Measurements from ENCODE around the gene TIAM2. TPM values are rescaled to one million over a fixed set of nuclear protein-coding genes. Genes with fewer than 3 reads are reported as not detected.

Gene TIAM2
- total and polyA plus RNA-seq, 10 donors = 4.3 to 21.9 (median 12.9) TPM

DNA sequence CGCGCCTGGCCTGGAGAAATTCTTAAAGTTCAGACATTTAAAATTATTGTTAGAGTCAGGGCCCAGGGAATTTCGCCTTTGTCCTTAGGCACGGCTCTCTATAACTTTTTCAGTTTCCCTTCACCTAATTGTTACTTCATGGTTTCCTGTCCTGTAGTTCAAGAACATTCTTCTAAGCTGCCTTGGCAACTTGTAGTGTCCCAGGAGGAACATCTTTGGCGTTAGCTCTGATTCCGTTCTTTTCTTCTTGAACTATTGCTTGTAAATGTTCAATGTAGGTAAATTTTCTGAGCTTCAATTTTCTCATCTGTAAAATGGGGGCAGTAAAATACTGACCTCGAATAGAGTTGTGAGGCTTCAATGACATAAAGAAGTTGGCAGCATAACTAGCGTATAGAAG, 41.8 kb downstream of the TIAM2 start:
- DNase-seq = no peak
- Histone ChIP-seq H3K27ac (no peak overlapping the region), H3K36me3 (no peaks in the 10 kb centered on the region), H3K4me3 (no peak overlapping the region), H3K27me3 (replicated peaks in 1 of 7) (no peaks in the 10 kb centered on the region), H3K4me1 (no peaks in the 10 kb centered on the region), H3K9me3 (no peaks in the 10 kb centered on the region)
- 79 to 86% (median 83%) methylated on average over 8 of the region's 8 CpGs for WGBS, 5 donors
- TF ChIP-seq POLR2AphosphoS5 (IDR thresholded peaks at IDR 0.05) = no peak
- TF ChIP-seq POLR2A (IDR thresholded peaks at IDR 0.05) = no peak
- TF ChIP-seq, protein P1, sequence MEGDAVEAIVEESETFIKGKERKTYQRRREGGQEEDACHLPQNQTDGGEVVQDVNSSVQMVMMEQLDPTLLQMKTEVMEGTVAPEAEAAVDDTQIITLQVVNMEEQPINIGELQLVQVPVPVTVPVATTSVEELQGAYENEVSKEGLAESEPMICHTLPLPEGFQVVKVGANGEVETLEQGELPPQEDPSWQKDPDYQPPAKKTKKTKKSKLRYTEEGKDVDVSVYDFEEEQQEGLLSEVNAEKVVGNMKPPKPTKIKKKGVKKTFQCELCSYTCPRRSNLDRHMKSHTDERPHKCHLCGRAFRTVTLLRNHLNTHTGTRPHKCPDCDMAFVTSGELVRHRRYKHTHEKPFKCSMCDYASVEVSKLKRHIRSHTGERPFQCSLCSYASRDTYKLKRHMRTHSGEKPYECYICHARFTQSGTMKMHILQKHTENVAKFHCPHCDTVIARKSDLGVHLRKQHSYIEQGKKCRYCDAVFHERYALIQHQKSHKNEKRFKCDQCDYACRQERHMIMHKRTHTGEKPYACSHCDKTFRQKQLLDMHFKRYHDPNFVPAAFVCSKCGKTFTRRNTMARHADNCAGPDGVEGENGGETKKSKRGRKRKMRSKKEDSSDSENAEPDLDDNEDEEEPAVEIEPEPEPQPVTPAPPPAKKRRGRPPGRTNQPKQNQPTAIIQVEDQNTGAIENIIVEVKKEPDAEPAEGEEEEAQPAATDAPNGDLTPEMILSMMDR (IDR thresholded peaks at IDR 0.05 in 8 of 11, conservative IDR thresholded peaks at IDR 0.05 in 3 of 11) = no peak
- intact Hi-C loops (cut with DNase I; ENCODE audit: low total_unique reads) = no loop called here

- Histone ChIP-seq H3K4me3 (no peak overlapping the region), H3K4me1 (no peaks in the 10 kb centered on the region), H3K36me3 (no peaks in the 10 kb centered on the region), H3K27ac (no peak overlapping the region), H3K27me3 (replicated peaks in 1 of 7) (no peaks in the 10 kb centered on the region), H3K9me3 (no peaks in the 10 kb centered on the region)
- no peak for DNase-seq
- intact Hi-C loops (cut with DNase I; ENCODE audit: low total_unique reads) = no loop called here
- TF ChIP-seq, protein P1 (IDR thresholded peaks at IDR 0.05 in 8 of 11, conservative IDR thresholded peaks at IDR 0.05 in 3 of 11) = no peak
- TF ChIP-seq POLR2AphosphoS5 (IDR thresholded peaks at IDR 0.05) (no peak), POLR2A (IDR thresholded peaks at IDR 0.05) (no peak)
- 94 to 98% (median 97%) methylated on average over 4 of the region's 4 CpGs for WGBS, 5 donors
Observed at GRCh38 chr6:155038104-155038503, 43.0 kb downstream of the TIAM2 start.

- DNase-seq = no peak
- H3K4me3 ChIP-seq = no peak overlapping the region
- no peaks in the 10 kb centered on the region for H3K9me3 ChIP-seq
- no peaks in the 10 kb centered on the region for H3K4me1 ChIP-seq
- intact Hi-C loops (cut with DNase I; ENCODE audit: low total_unique reads) = no loop called here
- H3K27me3 ChIP-seq (replicated peaks in 1 of 7) = no peaks in the 10 kb centered on the region
- H3K27ac ChIP-seq = no peak overlapping the region
- no peaks in the 10 kb centered on the region for H3K36me3 ChIP-seq
- TF ChIP-seq POLR2A (IDR thresholded peaks at IDR 0.05) (no peak), POLR2AphosphoS5 (IDR thresholded peaks at IDR 0.05) (no peak)
- TF ChIP-seq, protein P1 (IDR thresholded peaks at IDR 0.05 in 8 of 11, conservative IDR thresholded peaks at IDR 0.05 in 3 of 11) = no peak
- 61 to 86% (median 85%) methylated on average over 2 of the region's 2 CpGs for WGBS, 5 donors
Observed at GRCh38 chr6:155038527-155038926, 43.4 kb downstream of the TIAM2 start.

GRCh38 chr6:155039618-155040017, 44.5 kb downstream of the TIAM2 start:
- H3K4me3 ChIP-seq = no peak overlapping the region
- DNase-seq = no peak
- no peaks in the 10 kb centered on the region for H3K4me1 ChIP-seq
- no peak overlapping the region for H3K27ac ChIP-seq
- no peak for TF ChIP-seq POLR2A (IDR thresholded peaks at IDR 0.05)
- no peak for TF ChIP-seq POLR2AphosphoS5 (IDR thresholded peaks at IDR 0.05)
- TF ChIP-seq, protein P1 (IDR thresholded peaks at IDR 0.05 in 8 of 11, conservative IDR thresholded peaks at IDR 0.05 in 3 of 11) = no peak
- H3K36me3 ChIP-seq = no peaks in the 10 kb centered on the region
- H3K27me3 ChIP-seq (replicated peaks in 1 of 7) = no peaks in the 10 kb centered on the region
- intact Hi-C loops (cut with DNase I; ENCODE audit: low total_unique reads) = no loop called here
- 75 to 93% (median 89%) methylated on average over 3 of the region's 3 CpGs for WGBS, 5 donors
- no peaks in the 10 kb centered on the region for H3K9me3 ChIP-seq

Data from spleen (tissue), 11 donors.